HG02840 (cell line): ENCODE results near the gene COTL1.
"Not testable (repeated sequence)": the region's sequence is repeated elsewhere in the genome, so short reads cannot be mapped to it uniquely, and the experiment has no call there.

Experiments
- ATAC-seq: cut with Tn5 transposase; IDR thresholded peaks from one replicate; pipeline ENCODE4 v1.9.1; 2021; ENCODE audit warnings: mild to moderate bottlenecking, moderate library complexity, moderate number of reproducible peaks; ENCODE audit not compliant: unreplicated experiment, low FRiP score

Gene COTL1

DNA sequence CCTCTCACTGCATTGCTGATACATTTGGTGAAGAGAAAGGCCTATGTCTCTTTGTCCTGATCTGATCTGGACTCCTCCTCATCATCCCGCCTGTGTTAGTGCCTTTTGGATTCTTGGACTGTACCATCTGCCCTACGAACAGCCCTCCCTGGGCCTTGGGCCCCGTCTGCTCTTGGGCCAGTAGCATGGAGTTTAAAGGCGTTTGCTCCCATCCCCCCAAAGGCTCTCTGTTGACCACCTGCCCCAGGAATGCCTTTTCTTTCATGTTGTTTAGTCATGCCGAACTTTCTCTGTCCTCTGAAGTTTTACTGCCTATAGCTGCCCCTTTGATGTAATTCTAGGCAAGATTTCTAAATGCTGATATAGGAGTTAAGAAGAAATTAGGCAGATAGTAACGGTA lies 82.5 kb downstream of the COTL1 start:
- ATAC-seq = no peak

DNA sequence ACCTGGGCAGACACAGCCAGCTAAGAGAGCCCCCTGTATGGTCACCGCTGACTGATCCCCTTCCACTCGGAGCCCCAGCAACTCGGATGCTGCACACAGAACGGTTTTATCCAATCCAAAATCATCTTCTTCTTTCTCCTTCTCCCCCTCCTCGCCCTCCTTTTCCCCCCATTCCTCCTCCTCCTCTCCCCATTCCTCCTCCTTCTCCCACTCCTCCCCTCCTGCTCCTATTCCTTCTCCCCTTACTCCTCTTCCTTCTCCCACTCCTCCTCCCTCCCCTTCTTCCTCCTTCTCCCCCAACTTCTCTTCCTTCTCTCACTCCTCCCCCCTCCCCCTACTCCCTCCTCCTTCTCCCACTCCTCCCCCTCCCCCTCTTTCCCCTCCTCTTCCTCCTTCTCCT lies 83.1 kb downstream of the COTL1 start:
- ATAC-seq = no peak

DNA sequence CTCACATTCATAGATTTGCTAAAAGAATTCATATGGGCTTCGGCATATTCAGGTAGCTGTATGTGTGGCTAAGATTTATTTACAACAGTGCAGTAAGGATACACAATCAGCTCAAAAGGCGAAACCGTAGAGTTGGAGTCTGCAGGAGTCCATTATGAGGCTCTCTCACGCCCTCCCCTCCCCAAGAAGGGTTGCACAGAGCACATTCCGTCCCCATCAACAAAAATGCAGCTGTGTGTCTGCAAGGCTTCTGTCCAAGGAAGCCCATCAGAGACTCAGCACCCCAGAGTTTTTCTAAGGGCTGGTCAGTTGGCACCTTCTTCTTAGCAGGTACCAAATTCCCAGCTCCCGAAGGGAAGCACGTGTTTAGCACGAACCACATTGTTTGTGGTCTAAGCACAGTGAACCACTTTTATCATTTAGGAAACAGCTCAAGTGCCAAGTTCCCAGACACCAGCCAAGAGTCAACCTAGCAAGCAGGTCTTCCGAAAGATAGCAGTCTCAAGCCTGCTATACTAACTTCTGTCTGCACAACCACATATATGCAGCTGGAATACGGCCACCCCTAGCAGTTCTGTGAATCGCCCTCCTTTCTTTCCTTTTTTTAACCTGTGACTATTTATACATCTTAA lies 84.9 kb downstream of the COTL1 start:
- ATAC-seq = no peak

- ATAC-seq = no peak
Observed at GRCh38 chr16:84532291-84532724, 85.6 kb downstream of the COTL1 start.

DNA sequence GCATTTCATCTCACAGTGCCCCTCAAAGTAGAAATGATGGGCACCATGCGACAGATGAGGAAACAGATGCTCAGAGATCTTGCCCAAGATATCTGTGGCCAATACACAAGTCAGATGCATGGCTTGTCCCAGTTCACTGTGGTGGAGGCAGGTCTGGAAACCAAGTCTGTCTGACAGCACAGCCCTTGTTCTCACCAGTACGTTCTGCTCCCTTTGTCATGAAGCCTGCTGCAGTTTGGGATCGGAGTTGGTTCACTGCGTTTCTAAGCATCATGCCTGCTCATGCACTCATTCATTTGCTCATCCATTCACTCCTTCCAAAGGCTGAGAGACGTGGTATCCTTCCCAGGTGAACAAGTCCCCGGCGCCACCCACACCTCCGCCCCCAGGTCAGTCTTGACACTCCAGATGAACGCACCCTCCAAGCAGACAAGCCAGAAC lies 86.2 kb downstream of the COTL1 start:
- no peak for ATAC-seq

DNA sequence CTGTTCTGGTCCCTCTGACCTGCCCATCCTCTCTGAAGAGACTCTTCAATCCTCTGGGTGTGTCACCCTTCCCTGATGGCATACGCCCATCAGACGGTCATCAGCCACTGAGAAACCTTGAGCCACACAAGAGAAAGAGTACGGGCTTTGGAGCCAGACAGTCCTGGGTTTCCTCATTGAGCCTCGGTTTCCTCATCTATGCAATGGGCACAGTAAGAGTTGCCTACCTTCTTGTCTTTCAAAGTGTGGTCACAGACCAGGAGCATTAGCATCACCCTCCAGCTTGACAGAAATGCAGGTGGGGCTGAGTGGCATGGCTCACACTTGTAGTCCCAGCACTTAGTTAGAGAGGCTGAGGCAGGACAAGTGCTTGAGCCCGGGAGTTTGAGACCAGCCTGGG lies 87.3 kb downstream of the COTL1 start:
- ATAC-seq = no peak

DNA sequence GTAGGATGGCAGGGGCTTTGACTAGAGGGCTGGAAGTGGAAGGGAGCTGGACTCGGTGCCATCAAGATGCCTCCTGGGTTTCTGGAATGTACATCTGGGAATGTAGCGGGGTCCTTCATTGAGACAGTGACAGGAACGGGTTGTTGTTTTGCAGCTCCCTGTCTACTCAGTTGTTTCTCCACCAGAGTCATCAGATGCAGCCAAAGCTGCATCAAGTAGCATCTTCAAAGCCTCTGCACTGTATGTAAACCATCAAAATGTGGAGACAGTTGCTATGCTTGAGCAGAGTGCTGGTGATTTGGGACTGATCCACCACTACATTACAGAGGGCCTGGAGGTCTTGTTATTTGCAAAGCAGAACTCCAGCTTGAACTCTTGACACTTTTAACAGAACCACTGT lies 88.3 kb downstream of the COTL1 start:
- ATAC-seq = no peak

- ATAC-seq = no peak
Observed at GRCh38 chr16:84528322-84528721, 89.6 kb downstream of the COTL1 start.

DNA sequence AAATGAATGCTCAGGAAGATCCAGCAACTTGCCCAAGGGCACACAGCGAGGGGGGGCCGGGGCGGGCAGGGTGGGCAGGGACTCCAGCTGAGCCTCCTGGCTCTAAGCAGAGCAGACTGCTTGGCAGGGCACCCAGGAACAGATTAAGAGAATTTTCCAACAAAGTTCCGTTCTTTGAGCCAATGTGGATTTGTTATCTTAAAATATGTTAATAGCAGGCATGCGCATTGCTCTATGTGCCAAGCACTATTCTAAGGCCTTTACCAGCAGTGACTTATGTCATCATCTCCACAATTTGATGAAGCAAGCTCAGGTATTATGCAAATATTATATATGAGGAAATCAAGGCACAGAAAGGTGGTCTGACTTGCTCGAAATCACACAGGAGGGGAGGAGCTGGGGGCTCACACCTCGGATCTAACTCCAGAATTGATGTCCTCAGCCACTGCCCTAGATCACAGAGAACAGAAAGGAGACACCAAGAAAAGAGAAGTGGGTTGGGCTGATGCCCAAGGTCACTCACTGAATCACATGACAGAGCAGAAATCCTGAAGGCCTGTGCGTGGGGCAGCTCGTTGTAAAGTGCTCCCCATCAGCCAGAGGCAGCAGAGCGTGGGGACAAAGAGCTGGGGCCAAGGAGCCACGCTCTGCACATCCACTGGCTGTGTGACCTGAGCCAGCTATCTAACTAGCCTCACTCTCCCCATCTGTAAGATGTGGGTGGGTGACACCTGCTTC lies 90.2 kb downstream of the COTL1 start:
- ATAC-seq = no peak

DNA sequence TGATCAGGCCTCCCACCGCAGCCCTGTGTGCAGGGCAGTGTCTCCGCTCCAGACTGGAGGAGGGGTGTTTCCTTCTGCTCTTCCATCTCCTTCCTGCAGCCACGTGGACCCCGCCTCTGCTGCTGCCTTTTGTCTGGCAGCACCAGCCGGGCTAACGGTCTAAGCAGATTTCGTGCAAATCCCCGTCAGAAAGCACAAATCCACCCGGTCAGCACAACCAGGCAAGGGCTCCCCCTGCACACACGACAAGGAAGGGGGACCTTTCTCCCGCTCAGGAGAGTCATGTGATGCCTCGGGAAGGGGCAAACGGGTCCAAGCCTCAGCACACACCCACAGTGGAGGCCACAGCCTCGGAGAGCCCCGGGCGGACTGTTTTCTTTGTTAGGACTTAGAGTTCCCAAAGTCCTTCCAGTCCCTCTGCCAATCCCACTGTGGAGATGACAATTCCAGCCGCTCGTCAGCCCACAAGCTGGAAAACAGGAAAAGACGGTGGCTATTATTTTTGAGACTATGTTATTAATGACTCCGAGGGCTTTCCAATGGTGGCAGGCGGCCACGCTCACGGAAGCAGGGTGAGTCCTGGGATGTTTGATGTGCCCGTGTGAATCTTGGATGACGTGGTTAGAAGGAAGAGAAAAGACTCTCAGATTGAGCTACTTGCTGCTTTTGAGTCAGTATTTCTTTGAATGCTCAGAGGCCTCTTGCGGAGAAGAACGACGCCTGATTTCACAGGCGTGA lies 90.9 kb downstream of the COTL1 start:
- no peak for ATAC-seq

DNA sequence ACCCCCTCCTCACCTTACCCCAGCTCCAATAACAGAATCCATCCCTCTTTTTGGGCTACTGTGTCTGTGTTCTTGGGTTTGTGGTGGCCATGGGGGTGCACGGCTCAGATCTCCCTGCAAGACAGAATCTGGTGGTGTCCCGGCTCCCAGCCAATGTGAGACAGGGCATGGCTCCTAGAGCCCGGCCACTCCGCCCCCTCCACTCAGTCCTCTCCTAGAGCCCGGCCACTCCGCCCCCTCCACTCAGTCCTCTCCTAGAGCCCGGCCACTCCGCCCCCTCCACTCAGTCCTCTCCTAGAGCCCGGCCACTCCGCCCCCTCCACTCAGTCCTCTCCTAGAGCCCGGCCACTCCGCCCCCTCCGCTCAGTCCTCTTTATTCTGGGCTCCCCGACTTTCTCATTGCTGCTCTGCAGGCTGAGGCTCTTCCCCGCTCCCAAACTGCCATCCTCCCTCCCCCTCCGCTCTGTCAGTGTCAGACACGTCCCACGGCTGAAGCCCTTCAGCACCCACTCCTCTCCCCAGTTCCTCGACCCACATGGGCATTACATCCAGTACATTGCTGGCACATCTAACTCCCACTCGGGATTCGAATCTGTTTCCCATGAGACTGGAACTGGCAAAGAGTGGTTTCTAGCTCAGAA lies 92.8 kb downstream of the COTL1 start:
- ATAC-seq = not testable (repeated sequence)

GRCh38 chr16:84524346-84524920 lies 93.4 kb downstream of the COTL1 start:
- ATAC-seq = no peak

DNA sequence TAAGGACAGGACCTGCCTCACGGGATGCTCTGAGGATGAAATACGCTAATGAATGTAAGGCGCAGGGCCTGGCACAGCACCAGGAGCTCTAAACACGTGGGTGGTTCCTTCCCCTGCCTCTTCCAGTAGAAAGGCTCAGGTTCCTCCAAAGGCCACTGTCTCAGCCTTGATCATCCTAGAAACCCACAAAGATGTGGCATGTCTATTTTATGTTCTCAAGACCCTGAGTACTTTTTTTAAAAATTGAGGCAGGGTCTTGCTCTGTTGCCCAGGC lies 96.4 kb downstream of the COTL1 start:
- no peak for ATAC-seq

- ATAC-seq = no peak
Observed at GRCh38 chr16:84520725-84521496, 97.0 kb downstream of the COTL1 start.

GRCh38 chr16:84519855-84520254 lies 98.0 kb downstream of the COTL1 start:
- ATAC-seq = no peak

DNA sequence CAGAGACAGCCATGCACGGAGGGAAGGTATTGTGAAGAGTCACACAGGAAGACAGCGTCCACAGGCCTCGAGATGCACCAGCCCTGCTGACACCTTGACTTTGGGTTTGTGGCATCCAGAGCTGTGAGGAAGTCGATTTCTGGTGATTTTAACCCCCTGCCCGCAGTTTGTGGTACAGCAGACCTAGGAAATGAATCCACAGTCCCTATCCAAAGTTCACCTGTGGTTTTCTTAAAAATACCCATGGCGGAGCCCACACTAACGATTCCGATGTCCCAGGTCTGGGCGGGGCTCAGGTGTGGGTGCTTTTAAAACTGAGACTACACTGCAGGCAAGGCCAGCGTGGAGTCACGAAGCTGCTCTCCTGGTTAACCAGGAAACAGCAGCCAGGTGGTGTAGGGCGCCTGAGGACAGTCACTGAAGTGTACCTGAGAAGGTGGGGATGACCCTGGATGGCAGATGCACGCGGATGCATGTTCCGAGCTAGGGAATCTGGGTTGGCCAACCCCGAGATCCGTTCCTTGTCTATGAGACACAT lies 99.0 kb downstream of the COTL1 start:
- no peak for ATAC-seq

GRCh38 chr16:84518220-84518619 lies 99.7 kb downstream of the COTL1 start:
- not testable (repeated sequence) for ATAC-seq

DNA sequence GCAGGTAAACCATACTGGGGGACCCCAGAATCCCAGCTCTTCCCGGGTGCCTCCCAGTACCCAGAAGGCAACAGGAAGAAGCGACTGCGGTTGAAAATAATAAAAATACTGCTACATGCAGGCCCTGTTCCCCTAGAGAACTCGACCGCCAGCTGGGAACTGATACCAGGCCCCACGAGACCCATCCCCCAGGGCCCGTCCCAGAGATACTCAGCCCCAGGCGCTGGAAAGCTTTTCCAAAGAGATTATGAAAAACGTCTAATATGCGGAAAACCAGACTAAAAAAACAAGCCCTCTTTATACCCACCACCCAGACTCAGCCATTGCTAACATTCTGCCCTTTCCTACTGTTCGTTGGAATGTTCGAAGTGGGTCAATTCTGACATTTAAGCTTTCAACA lies 100.5 kb downstream of the COTL1 start:
- ATAC-seq = no peak
